ENCODE data around the gene PACS2.

The PACS2 gene

DNA sequence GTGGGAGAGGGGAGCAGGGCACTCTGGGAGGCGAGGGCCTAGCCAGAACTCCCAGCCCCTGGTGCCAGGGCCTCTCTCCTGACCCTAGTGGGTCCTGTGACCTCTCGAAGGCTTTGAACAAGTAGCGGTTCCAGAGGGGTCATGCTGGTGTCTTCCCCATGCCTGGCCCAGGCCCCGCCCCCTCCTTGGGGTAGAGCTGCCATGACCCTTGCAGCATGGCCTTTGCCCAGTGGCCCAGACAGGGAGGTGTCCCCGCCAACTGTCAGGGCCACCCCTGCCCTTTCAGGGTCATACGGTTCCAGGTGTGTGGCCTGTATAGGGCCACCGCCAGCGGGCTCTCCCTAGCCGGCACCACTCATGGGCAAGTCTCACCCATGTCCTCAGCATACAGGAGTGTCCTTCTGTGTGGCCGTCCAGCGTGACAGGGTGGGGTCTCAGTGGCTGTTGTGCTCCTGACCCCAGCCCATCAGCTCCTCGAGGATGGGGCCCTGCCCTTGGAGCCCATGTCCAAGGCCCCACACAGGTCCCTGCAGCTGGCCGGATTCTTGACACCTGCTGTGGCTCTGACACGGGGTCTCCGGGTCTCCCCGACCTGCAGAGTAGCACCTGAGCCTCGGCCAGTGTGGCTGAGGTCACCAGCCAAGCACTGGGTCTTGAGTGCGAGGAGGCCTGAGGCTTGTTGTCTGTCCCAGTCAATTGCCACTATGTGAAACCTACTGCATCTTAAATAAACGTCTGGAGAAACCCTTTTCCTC, 34.6 kb downstream of the PACS2 start:
- Histone ChIP-seq H3K36me3 (ENCODE audit: insufficient read depth, low read depth, low read length) (no peaks in the 10 kb centered on the region), H3K4me1 (ENCODE audit: insufficient read depth, low read length) (peaks cover 2% of the 10 kb centered on the region; the same call in 1 of the 2 replicates), H3K27me3 (ENCODE audit: insufficient read depth, low read length) (no peaks in the 10 kb centered on the region), H3K9ac (ENCODE audit: low read depth, low read length) (no peak overlapping the region), H3K27ac (ENCODE audit: low read length) (no peak overlapping the region), H3K4me3 (ENCODE audit: low read length) (no peak overlapping the region), H3K9me3 (ENCODE audit: insufficient read depth, low read depth, low read length) (no peaks in the 10 kb centered on the region)

DNA sequence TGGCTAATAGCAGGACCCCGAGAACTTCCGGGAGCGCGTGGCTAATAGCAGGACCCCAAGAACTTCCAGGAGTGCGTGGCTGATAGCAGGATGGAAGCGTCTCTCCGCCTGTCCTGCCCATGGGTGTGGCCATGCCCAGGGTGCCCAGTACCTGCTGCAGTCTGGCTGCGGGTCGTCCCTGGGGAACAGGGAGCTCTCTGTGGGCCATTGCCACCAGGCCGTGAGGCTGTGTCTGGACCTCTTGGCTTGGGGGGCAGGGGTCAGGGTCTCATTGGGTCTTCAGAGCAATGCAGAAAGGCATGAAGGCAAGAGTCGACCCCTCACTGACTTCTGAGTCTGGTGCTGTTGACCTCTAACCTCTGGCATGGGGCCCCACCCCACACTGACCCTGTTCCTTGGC, 35.4 kb downstream of the PACS2 start:
- no peaks in the 10 kb centered on the region for H3K9me3 ChIP-seq (ENCODE audit: insufficient read depth, low read depth, low read length)
- no peak overlapping the region for H3K9ac ChIP-seq (ENCODE audit: low read depth, low read length)
- H3K4me3 ChIP-seq (ENCODE audit: low read length): no peak overlapping the region
- no peaks in the 10 kb centered on the region for H3K27me3 ChIP-seq (ENCODE audit: insufficient read depth, low read length)
- H3K4me1 ChIP-seq (ENCODE audit: insufficient read depth, low read length): peaks cover 2% of the 10 kb centered on the region; the same call in 1 of the 2 replicates
- no peak overlapping the region for H3K27ac ChIP-seq (ENCODE audit: low read length)
- H3K36me3 ChIP-seq (ENCODE audit: insufficient read depth, low read depth, low read length): no peaks in the 10 kb centered on the region

GRCh38 chr14:105350450-105351244, 36.1 kb downstream of the PACS2 start:
- no peaks in the 10 kb centered on the region for H3K36me3 ChIP-seq (ENCODE audit: insufficient read depth, low read depth, low read length)
- H3K27me3 ChIP-seq (ENCODE audit: insufficient read depth, low read length): no peaks in the 10 kb centered on the region
- no peak overlapping the region for H3K9ac ChIP-seq (ENCODE audit: low read depth, low read length)
- H3K4me3 ChIP-seq (ENCODE audit: low read length): no peak overlapping the region
- no peak overlapping the region for H3K27ac ChIP-seq (ENCODE audit: low read length)
- peaks cover 2% of the 10 kb centered on the region; the same call in 1 of the 2 replicates for H3K4me1 ChIP-seq (ENCODE audit: insufficient read depth, low read length)
- H3K9me3 ChIP-seq (ENCODE audit: insufficient read depth, low read depth, low read length): no peaks in the 10 kb centered on the region

DNA sequence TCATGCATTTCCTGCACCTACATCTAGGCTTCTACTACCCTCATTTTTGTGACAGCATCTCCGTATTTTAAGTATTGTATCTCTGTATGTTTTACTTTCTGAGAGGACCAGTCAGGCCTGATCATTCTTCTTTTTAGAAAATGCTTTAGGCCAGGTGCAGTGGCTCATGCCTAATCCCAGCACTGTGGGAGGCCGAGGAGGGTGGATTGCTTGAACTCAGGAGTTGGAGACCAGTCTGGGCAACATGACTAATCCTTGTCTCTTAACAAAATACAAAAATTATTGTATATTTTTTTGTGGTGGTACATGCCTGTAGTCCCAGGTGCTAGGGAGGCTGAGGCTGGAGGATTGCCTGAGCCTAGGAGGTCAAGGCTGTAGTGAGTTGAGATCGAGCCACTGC, 36.9 kb downstream of the PACS2 start:
- peaks cover 2% of the 10 kb centered on the region; the same call in 1 of the 2 replicates for H3K4me1 ChIP-seq (ENCODE audit: insufficient read depth, low read length)
- no peak overlapping the region for H3K9ac ChIP-seq (ENCODE audit: low read depth, low read length)
- no peaks in the 10 kb centered on the region for H3K9me3 ChIP-seq (ENCODE audit: insufficient read depth, low read depth, low read length)
- H3K27me3 ChIP-seq (ENCODE audit: insufficient read depth, low read length): no peaks in the 10 kb centered on the region
- H3K36me3 ChIP-seq (ENCODE audit: insufficient read depth, low read depth, low read length): no peaks in the 10 kb centered on the region
- H3K27ac ChIP-seq (ENCODE audit: low read length): no peak overlapping the region
- no peak overlapping the region for H3K4me3 ChIP-seq (ENCODE audit: low read length)

GRCh38 chr14:105351920-105352851, 37.6 kb downstream of the PACS2 start:
- H3K36me3 ChIP-seq (ENCODE audit: insufficient read depth, low read depth, low read length): no peaks in the 10 kb centered on the region
- H3K27me3 ChIP-seq (ENCODE audit: insufficient read depth, low read length): no peaks in the 10 kb centered on the region
- H3K9me3 ChIP-seq (ENCODE audit: insufficient read depth, low read depth, low read length): no peaks in the 10 kb centered on the region
- no peak overlapping the region; the same call in 1 of the 2 replicates for H3K9ac ChIP-seq (ENCODE audit: low read depth, low read length)
- H3K27ac ChIP-seq (ENCODE audit: low read length): no peak overlapping the region
- no peak overlapping the region for H3K4me3 ChIP-seq (ENCODE audit: low read length)
- peaks cover 2% of the 10 kb centered on the region for H3K4me1 ChIP-seq (ENCODE audit: insufficient read depth, low read length)

DNA sequence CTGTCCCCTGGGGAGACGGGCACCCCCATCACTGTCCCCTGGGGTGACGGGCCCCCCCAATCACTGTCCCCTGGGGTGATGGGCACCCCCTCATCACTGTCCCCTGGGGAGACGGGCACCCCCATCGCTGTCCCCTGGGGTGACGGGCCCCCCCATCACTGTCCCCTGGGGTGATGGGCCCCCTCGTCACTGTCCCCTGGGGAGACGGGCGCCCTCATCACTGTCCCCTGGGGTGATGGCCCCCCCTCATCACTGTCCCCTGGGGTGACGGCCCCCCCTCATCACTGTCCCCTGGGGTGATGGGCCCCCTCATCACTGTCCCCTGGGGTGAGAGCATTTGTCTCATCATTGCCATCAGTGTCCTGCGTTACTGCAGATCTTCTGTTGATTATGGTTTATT, 38.6 kb downstream of the PACS2 start:
- Histone ChIP-seq H3K4me3 (ENCODE audit: low read length) (no peak overlapping the region), H3K27me3 (ENCODE audit: insufficient read depth, low read length) (no peaks in the 10 kb centered on the region), H3K4me1 (ENCODE audit: insufficient read depth, low read length) (peaks cover 2% of the 10 kb centered on the region), H3K36me3 (ENCODE audit: insufficient read depth, low read depth, low read length) (no peaks in the 10 kb centered on the region), H3K27ac (ENCODE audit: low read length) (no peak overlapping the region), H3K9ac (ENCODE audit: low read depth, low read length) (no peak overlapping the region), H3K9me3 (ENCODE audit: insufficient read depth, low read depth, low read length) (no peaks in the 10 kb centered on the region)

DNA sequence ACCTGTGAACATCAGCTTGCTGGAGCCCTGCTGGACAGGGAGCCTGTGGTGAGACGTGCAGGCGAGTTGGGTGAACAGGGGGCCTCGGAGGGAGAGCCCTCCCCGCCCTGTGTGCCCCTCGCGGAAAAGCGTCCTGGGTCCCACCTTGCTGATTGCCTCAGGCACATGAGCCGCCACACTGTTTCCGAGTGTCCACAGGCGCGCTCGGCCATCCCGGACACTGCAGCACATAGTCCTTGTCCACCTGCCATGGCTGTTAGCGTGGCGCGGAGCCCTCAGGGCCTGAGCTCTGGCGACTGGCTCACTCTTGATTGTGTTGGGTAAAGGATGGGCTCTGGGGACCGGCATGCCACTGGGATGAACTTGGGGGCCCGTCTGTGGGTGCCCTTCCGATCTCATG, 40.0 kb downstream of the PACS2 start:
- peaks cover 2% of the 10 kb centered on the region for H3K4me1 ChIP-seq (ENCODE audit: insufficient read depth, low read length)
- H3K4me3 ChIP-seq (ENCODE audit: low read length): no peak overlapping the region
- no peaks in the 10 kb centered on the region for H3K9me3 ChIP-seq (ENCODE audit: insufficient read depth, low read depth, low read length)
- no peaks in the 10 kb centered on the region for H3K27me3 ChIP-seq (ENCODE audit: insufficient read depth, low read length)
- H3K9ac ChIP-seq (ENCODE audit: low read depth, low read length): no peak overlapping the region
- H3K27ac ChIP-seq (ENCODE audit: low read length): no peak overlapping the region
- no peaks in the 10 kb centered on the region for H3K36me3 ChIP-seq (ENCODE audit: insufficient read depth, low read depth, low read length)

- Histone ChIP-seq H3K36me3 (ENCODE audit: insufficient read depth, low read depth, low read length) (no peaks in the 10 kb centered on the region), H3K4me3 (ENCODE audit: low read length) (no peak overlapping the region), H3K4me1 (ENCODE audit: insufficient read depth, low read length) (peaks cover 2% of the 10 kb centered on the region), H3K27ac (ENCODE audit: low read length) (no peak overlapping the region), H3K27me3 (ENCODE audit: insufficient read depth, low read length) (no peaks in the 10 kb centered on the region), H3K9ac (ENCODE audit: low read depth, low read length) (no peak overlapping the region), H3K9me3 (ENCODE audit: insufficient read depth, low read depth, low read length) (no peaks in the 10 kb centered on the region)
These were observed 40.6 kb downstream of the PACS2 start for GRCh38 chr14:105355049-105355575.

- Histone ChIP-seq H3K9me3 (ENCODE audit: insufficient read depth, low read depth, low read length) (no peaks in the 10 kb centered on the region), H3K9ac (ENCODE audit: low read depth, low read length) (no peak overlapping the region), H3K4me1 (ENCODE audit: insufficient read depth, low read length) (peaks cover 2% of the 10 kb centered on the region), H3K4me3 (ENCODE audit: low read length) (no peak overlapping the region), H3K36me3 (ENCODE audit: insufficient read depth, low read depth, low read length) (no peaks in the 10 kb centered on the region), H3K27me3 (ENCODE audit: insufficient read depth, low read length) (no peaks in the 10 kb centered on the region), H3K27ac (ENCODE audit: low read length) (no peak overlapping the region)
These were observed 41.5 kb downstream of the PACS2 start for GRCh38 chr14:105355850-105356604.

GRCh38 chr14:105356927-105357326, 42.4 kb downstream of the PACS2 start:
- Histone ChIP-seq H3K4me3 (ENCODE audit: low read length) (no peak overlapping the region), H3K27me3 (ENCODE audit: insufficient read depth, low read length) (no peaks in the 10 kb centered on the region), H3K36me3 (ENCODE audit: insufficient read depth, low read depth, low read length) (no peaks in the 10 kb centered on the region), H3K27ac (ENCODE audit: low read length) (no peak overlapping the region), H3K9me3 (ENCODE audit: insufficient read depth, low read depth, low read length) (no peaks in the 10 kb centered on the region), H3K9ac (ENCODE audit: low read depth, low read length) (no peak overlapping the region), H3K4me1 (ENCODE audit: insufficient read depth, low read length) (peaks cover 1% of the 10 kb centered on the region)

- H3K9ac ChIP-seq (ENCODE audit: low read depth, low read length): no peak overlapping the region
- no peak overlapping the region for H3K4me3 ChIP-seq (ENCODE audit: low read length)
- no peaks in the 10 kb centered on the region; the same call in 1 of the 2 replicates for H3K4me1 ChIP-seq (ENCODE audit: insufficient read depth, low read length)
- H3K9me3 ChIP-seq (ENCODE audit: insufficient read depth, low read depth, low read length): no peaks in the 10 kb centered on the region
- no peaks in the 10 kb centered on the region for H3K27me3 ChIP-seq (ENCODE audit: insufficient read depth, low read length)
- no peak overlapping the region for H3K27ac ChIP-seq (ENCODE audit: low read length)
- H3K36me3 ChIP-seq (ENCODE audit: insufficient read depth, low read depth, low read length): no peaks in the 10 kb centered on the region
These were observed 43.1 kb downstream of the PACS2 start for GRCh38 chr14:105357626-105358025.

All from iPS-20b (cell line).